Measurements from ENCODE around the gene OCSTAMP. TPM values are rescaled to one million over a fixed set of nuclear protein-coding genes. Genes with fewer than 3 reads are reported as not detected.
A peak's percentile ranks its signal among the peaks of the same experiment; 100 is the strongest.

OCSTAMP gene
- total and polyA plus RNA-seq, 2 donors (not counting 3 experiments of a cell fraction or from before 2014, with no cell fraction given) = not detected

DNA sequence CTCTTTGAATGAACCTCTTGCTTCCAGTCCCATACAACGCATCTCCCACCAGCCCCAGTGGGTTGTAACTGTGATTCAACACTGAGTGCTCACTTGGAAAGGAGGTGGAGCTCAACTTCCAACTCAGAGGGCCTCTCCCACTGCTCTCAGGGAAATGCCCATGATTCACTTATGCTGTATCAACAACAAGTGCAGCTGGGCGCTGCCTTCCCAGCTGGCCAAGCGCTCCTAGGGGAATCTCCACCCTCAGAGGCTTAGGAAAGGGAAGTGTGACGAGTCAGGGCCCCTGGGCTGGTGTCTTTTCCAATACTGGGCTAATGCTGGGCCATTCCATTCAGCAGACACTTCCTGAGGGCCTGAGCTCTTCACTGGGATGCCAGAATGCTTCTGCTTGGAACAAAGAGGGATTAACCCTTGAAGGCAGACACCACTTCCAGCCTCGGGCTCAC, 8.1 kb upstream of the OCSTAMP start:
- H3K27ac ChIP-seq (ENCODE audit: insufficient read depth, low read depth, low read length) = peak overlapping the region; percentile 21

GRCh38 chr20:46557231-46557956, 6.9 kb upstream of the OCSTAMP start:
- CTCF ChIA-PET = interaction anchor here (0.7 to 2.3 kb wide), 7 partner anchors 11 to 132 kb away, joined by 3 to 9 read pairs (median 4); partner anchors contain the start of gene TP53RK
- no TSS peak for BruUV-seq (replicated peaks)
- H3K4me1 ChIP-seq (ENCODE audit: control insufficient read depth, extremely low read depth, insufficient read depth, low read length) = peaks cover 11% of the 10 kb centered on the region

More for the DNA sequence above, 8.1 kb upstream of the OCSTAMP start:
- Histone ChIP-seq H2AFZ (ENCODE audit: low read depth, low read length) (peak overlapping the region; percentile 55), H3K79me2 (ENCODE audit: control insufficient read depth, insufficient read depth, low read length) (no peaks in the 10 kb centered on the region), H3K36me3 (ENCODE audit: control insufficient read depth in 2 of 2, extremely low read depth in 1 of 2, insufficient read depth in 2 of 2, low read length in 2 of 2) (no peaks in the 10 kb centered on the region), H3K9me1 (replicated peaks; ENCODE audit: control insufficient read depth, extremely low read depth, insufficient read depth, low read length) (no peaks in the 10 kb centered on the region), H3K9ac (replicated peaks; ENCODE audit: extremely low read depth, insufficient read depth, low read length) (no peak overlapping the region), H3K4me1 (ENCODE audit: control insufficient read depth, extremely low read depth, insufficient read depth, low read length) (peaks cover 11% of the 10 kb centered on the region), H3K27me3 (ENCODE audit: control insufficient read depth in 2 of 2, insufficient read depth in 2 of 2, low read length in 2 of 2) (no peaks in the 10 kb centered on the region), H3K9me3 (replicated peaks; ENCODE audit: control insufficient read depth, insufficient read depth, low read length) (no peaks in the 10 kb centered on the region), H4K20me1 (replicated peaks; ENCODE audit: control insufficient read depth, extremely low read depth, insufficient read depth, low read length) (no peaks in the 10 kb centered on the region), H3K4me2 (ENCODE audit: insufficient read depth, low read length) (no peak overlapping the region), H3K4me3 (replicated peaks in 1 of 3; ENCODE audit: insufficient read depth in 1 of 3, low read depth in 1 of 3, low read length in 3 of 3) (no peak overlapping the region)
- no TSS peak for BruUV-seq (replicated peaks)
- intact Hi-C loops (cut with micrococcal nuclease) (loop anchor here (1.0 kb wide), 1 partner anchor 131 kb away; the partner anchor contains the start of gene TP53RK), dilution Hi-C loops (cut with MboI; ENCODE audit: extremely low pct_ligation_motif_present, low sequenced_read_pairs) (no loop called here)
- TF ChIP-seq POLR2AphosphoS5 (IDR thresholded peaks at IDR 0.05; ENCODE audit: insufficient read depth, low read depth, low read length) (peak; percentile 43), JUN (IDR thresholded peaks at IDR 0.05; ENCODE audit: borderline replicate concordance, insufficient read depth, insufficient read length, low read depth) (peak; percentile 21), GATA2 (IDR thresholded peaks at IDR 0.05; ENCODE audit: insufficient read depth, insufficient read length, low read depth, low read length) (no peak), FOS (IDR thresholded peaks at IDR 0.05; ENCODE audit: borderline replicate concordance, insufficient read depth, low read length) (peak; percentile 69)
- FAIRE-seq (peak; percentile 98), DNase-seq (ENCODE audit: low read depth, low spot score) (peak; percentile 91)
- ChIA-PET CTCF (interaction anchor here (0.9 to 2.3 kb wide), 7 partner anchors 10 to 131 kb away, joined by 3 to 11 read pairs (median 5); partner anchors contain the start of gene TP53RK), POLR2A (interaction anchor here (0.9 to 1.7 kb wide), 3 partner anchors 10 to 130 kb away, joined by 3 to 8 read pairs (median 4); partner anchors contain the start of gene TP53RK)

More at GRCh38 chr20:46557231-46557956, 6.9 kb upstream of the OCSTAMP start:
- H3K9me3 ChIP-seq (replicated peaks; ENCODE audit: control insufficient read depth, insufficient read depth, low read length) = no peaks in the 10 kb centered on the region
- no peaks in the 10 kb centered on the region for H3K79me2 ChIP-seq (ENCODE audit: control insufficient read depth, insufficient read depth, low read length)
- H3K27me3 ChIP-seq (ENCODE audit: control insufficient read depth in 2 of 2, insufficient read depth in 2 of 2, low read length in 2 of 2) = no peaks in the 10 kb centered on the region
- no peaks in the 10 kb centered on the region for H4K20me1 ChIP-seq (replicated peaks; ENCODE audit: control insufficient read depth, extremely low read depth, insufficient read depth, low read length)
- no peak overlapping the region for H3K4me2 ChIP-seq (ENCODE audit: insufficient read depth, low read length)
- no peak overlapping the region for H3K9ac ChIP-seq (replicated peaks; ENCODE audit: extremely low read depth, insufficient read depth, low read length)
- H3K36me3 ChIP-seq (ENCODE audit: control insufficient read depth in 2 of 2, extremely low read depth in 1 of 2, insufficient read depth in 2 of 2, low read length in 2 of 2) = no peaks in the 10 kb centered on the region
- POLR2A ChIA-PET = interaction anchor here (1.2 kb wide), 1 partner anchor 131 kb away, joined by 4 read pairs; the partner anchor contains the start of gene TP53RK
- TF ChIP-seq MYC (IDR thresholded peaks at IDR 0.05; ENCODE audit: low read depth, low read length) (no peak), POLR2A (IDR thresholded peaks at IDR 0.05; ENCODE audit: low read depth, low read length) (no peak), CTCF (IDR thresholded peaks at IDR 0.05; ENCODE audit: extremely low read depth in 1 of 2, insufficient read depth in 1 of 2, low read depth in 1 of 2, low read length in 2 of 2) (no peak), POLR2AphosphoS5 (IDR thresholded peaks at IDR 0.05; ENCODE audit: insufficient read depth, low read depth, low read length) (no peak), GATA2 (IDR thresholded peaks at IDR 0.05; ENCODE audit: insufficient read depth, insufficient read length, low read depth, low read length) (no peak), MAX (IDR thresholded peaks at IDR 0.05; ENCODE audit: insufficient read depth, insufficient read length) (no peak), EZH2 (IDR thresholded peaks at IDR 0.05; ENCODE audit: borderline replicate concordance, low read depth, low read length, severe bottlenecking) (no peak), FOS (IDR thresholded peaks at IDR 0.05; ENCODE audit: borderline replicate concordance, insufficient read depth, low read length) (no peak), JUN (IDR thresholded peaks at IDR 0.05; ENCODE audit: borderline replicate concordance, insufficient read depth, insufficient read length, low read depth) (no peak)
- no peak overlapping the region for H3K27ac ChIP-seq (ENCODE audit: insufficient read depth, low read depth, low read length)
- FAIRE-seq (peak; percentile 90), DNase-seq (ENCODE audit: low read depth, low spot score) (peak; percentile 6)
- dilution Hi-C loops (cut with MboI; ENCODE audit: extremely low pct_ligation_motif_present, low sequenced_read_pairs) (no loop called here), intact Hi-C loops (cut with micrococcal nuclease) (no loop called here)
- H3K4me3 ChIP-seq (replicated peaks in 1 of 3; ENCODE audit: insufficient read depth in 1 of 3, low read depth in 1 of 3, low read length in 3 of 3) = no peak overlapping the region
- no peaks in the 10 kb centered on the region for H3K9me1 ChIP-seq (replicated peaks; ENCODE audit: control insufficient read depth, extremely low read depth, insufficient read depth, low read length)
- H2AFZ ChIP-seq (ENCODE audit: low read depth, low read length) = no peak overlapping the region

All from endothelial cell of umbilical vein (primary cell).